PC-9 (cell line): ENCODE data around the gene XRCC4. TPM values are rescaled to one million over a fixed set of nuclear protein-coding genes. Genes with fewer than 3 reads are reported as not detected.

Experiments used
- BruUV-seq: library from RNA; stranded (reverse); fragments of 400-500 nt; replicated peaks from 2 replicates; lab custom pipeline; 2021; lab: Mats Ljungman, UMichigan
- CTCF ChIA-PET: fragments of 300-600 bp; sonication (Branson Sonifier 250); formaldehyde crosslinking; loops from one replicate; lab custom pipeline; 2022; ENCODE audit warnings: antibody characterized with exemption; lab: Charles Lee
- POLR2A ChIA-PET: fragments of 300-600 bp; sonication (Branson Sonifier 250); formaldehyde crosslinking; loops from one replicate; lab custom pipeline; 2022; ENCODE audit warnings: antibody characterized with exemption; ENCODE audit not compliant: unreplicated experiment; lab: Charles Lee
- DNase-seq, 2 experiments: peaks; one replicate each; pipeline versions ENCODE4 v3.0.0 to v3.0.0-alpha.2; 2015 to 2022; ENCODE audit warnings: mixed read lengths in 1 of 2
- H2AFZ ChIP-seq: fragments of 200-600 bp; sonication (generic); 2 replicates; pipeline ENCODE4 v1.8.1; 2017; ENCODE audit warnings: antibody characterized with exemption
- H3F3A ChIP-seq: fragments of 200-600 bp; sonication (generic); 2 replicates; pipeline ENCODE4 v1.8.1; 2017; ENCODE audit warnings: antibody characterized with exemption, mild to moderate bottlenecking, low read depth; ENCODE audit not compliant: insufficient read depth
- H3K27ac ChIP-seq: fragments of 200-600 bp; sonication (generic); 2 replicates; pipeline ENCODE4 v1.6.1; 2016; ENCODE audit warnings: mixed run types
- H3K27me3 ChIP-seq: fragments of 200-600 bp; sonication (generic); 2 replicates; pipeline ENCODE4 v1.6.1; 2016; ENCODE audit warnings: low read depth, mixed run types; ENCODE audit not compliant: insufficient read depth
- H3K36me3 ChIP-seq: fragments of 200-600 bp; sonication (generic); 2 replicates; pipeline ENCODE4 v1.6.1; 2016; ENCODE audit warnings: low read depth, mixed run types
- H3K4me1 ChIP-seq: fragments of 200-600 bp; sonication (generic); replicated peaks from 2 replicates; pipeline ENCODE4 v1.6.1; 2016; ENCODE audit warnings: mixed run types; ENCODE audit not compliant: insufficient read depth
- H3K4me2 ChIP-seq: fragments of 200-600 bp; sonication (generic); 2 replicates; pipeline ENCODE4 v1.6.1; 2017; ENCODE audit warnings: mixed run types
- H3K4me3 ChIP-seq: fragments of 200-600 bp; sonication (generic); 2 replicates; pipeline ENCODE4 v1.6.1; 2016; ENCODE audit warnings: mixed run types
- H3K79me2 ChIP-seq: fragments of 200-600 bp; sonication (generic); 2 replicates; pipeline ENCODE4 v1.6.1; 2017; ENCODE audit warnings: low read depth, mixed run types
- H3K9me2 ChIP-seq: fragments of 200-600 bp; sonication (generic); 2 replicates; pipeline ENCODE4 v1.8.1; 2017; ENCODE audit warnings: mild to moderate bottlenecking; ENCODE audit not compliant: insufficient read depth
- H3K9me3 ChIP-seq: fragments of 200-600 bp; sonication (generic); 2 replicates; pipeline ENCODE4 v1.8.1; 2016; ENCODE audit warnings: low read depth; ENCODE audit not compliant: insufficient read depth
- H4K20me1 ChIP-seq: fragments of 200-600 bp; sonication (generic); 2 replicates; pipeline ENCODE4 v1.8.1; 2017; ENCODE audit not compliant: insufficient read depth
- CTCF ChIP-seq: fragments of 200-600 bp; sonication (generic); conservative IDR thresholded peaks from 2 replicates; pipeline ENCODE4 v1.6.1; 2017; ENCODE audit warnings: mixed run types, antibody characterized with exemption, mild to moderate bottlenecking, moderate library complexity
- EZH2 ChIP-seq: fragments of 200-600 bp; sonication (generic); IDR thresholded peaks from 2 replicates; pipeline ENCODE4 v1.8.0; 2017; ENCODE audit warnings: antibody characterized with exemption, low read depth
- intact Hi-C: fragments of 100-400 bp; cut with micrococcal nuclease; formaldehyde crosslinking; loops from one replicate; pipeline ENCODE4 v1.10.0; 2022; ENCODE audit not compliant: unreplicated experiment
- total RNA-seq: library from RNA; stranded (reverse); gene quantifications from 2 replicates; pipeline ENCODE4 v1.2.3, GENCODE V29; 2021

Gene XRCC4
- total RNA-seq, 1 experiment from 2014 or later, result 12.2 TPM

GRCh38 chr5:83085106-83085505 lies 7.8 kb downstream of the XRCC4 start:
- Histone ChIP-seq H3K79me2 (0 out of 2 replicates have a peak, but pooled peaks cover 6% of the 10 kb centered on the region), H3K27me3 (no peaks in the 10 kb centered on the region), H3K27ac (no peak overlapping the region), H3K9me3 (no peaks in the 10 kb centered on the region), H3K4me2 (no peak overlapping the region), H4K20me1 (no peaks in the 10 kb centered on the region), H3F3A (no peaks in the 10 kb centered on the region), H3K9me2 (no peaks in the 10 kb centered on the region), H3K4me3 (no peak overlapping the region), H3K36me3 (no peaks in the 10 kb centered on the region), H3K4me1 (no peaks in the 10 kb centered on the region), H2AFZ (no peak overlapping the region)
- ChIA-PET CTCF (no interaction called here), POLR2A (no interaction called here)
- intact Hi-C loops, result no loop called here
- no TSS peak for BruUV-seq
- DNase-seq, result no peak
- TF ChIP-seq EZH2 (no peak), CTCF (no peak)

GRCh38 chr5:83090169-83090568 lies 12.8 kb downstream of the XRCC4 start:
- 0 out of 2 replicates have a peak, but pooled peaks cover 10% of the 10 kb centered on the region for H3K9me3 ChIP-seq
- no peaks in the 10 kb centered on the region for H3F3A ChIP-seq
- H3K36me3 ChIP-seq, result no peaks in the 10 kb centered on the region
- ChIA-PET POLR2A (no interaction called here), CTCF (no interaction called here)
- no TSS peak for BruUV-seq
- H3K9me2 ChIP-seq, result no peaks in the 10 kb centered on the region
- H3K4me2 ChIP-seq, result no peak overlapping the region
- no peaks in the 10 kb centered on the region for H4K20me1 ChIP-seq
- no peaks in the 10 kb centered on the region for H3K4me1 ChIP-seq
- intact Hi-C loops, result loop anchor here (10.0 kb wide), 1 partner anchor 475 kb away; no protein-coding TSS in a partner anchor
- no peak overlapping the region for H3K27ac ChIP-seq
- H2AFZ ChIP-seq, result no peak overlapping the region
- H3K27me3 ChIP-seq, result no peaks in the 10 kb centered on the region
- no peak for TF ChIP-seq EZH2
- no peak for TF ChIP-seq CTCF
- no peak for DNase-seq
- no peak overlapping the region for H3K4me3 ChIP-seq
- H3K79me2 ChIP-seq, result 0 out of 2 replicates have a peak, but pooled peaks cover 6% of the 10 kb centered on the region

GRCh38 chr5:83092619-83093018 lies 15.3 kb downstream of the XRCC4 start:
- POLR2A ChIA-PET, result no interaction called here
- no peaks in the 10 kb centered on the region for H4K20me1 ChIP-seq

More at GRCh38 chr5:83092619-83093018, 15.3 kb downstream of the XRCC4 start:
- Histone ChIP-seq H3K36me3 (no peaks in the 10 kb centered on the region), H3K4me1 (peaks cover 18% of the 10 kb centered on the region), H3K9me3 (0 out of 2 replicates have a peak, but pooled peaks cover 10% of the 10 kb centered on the region), H3K79me2 (0 out of 2 replicates have a peak, but pooled peaks cover 6% of the 10 kb centered on the region), H3K4me2 (no peak overlapping the region), H3F3A (0 out of 2 replicates have a peak, but pooled peaks cover 3% of the 10 kb centered on the region), H3K4me3 (no peak overlapping the region), H3K9me2 (no peaks in the 10 kb centered on the region), H3K27me3 (no peaks in the 10 kb centered on the region), H2AFZ (no peak overlapping the region), H3K27ac (no peak overlapping the region)
- no TSS peak for BruUV-seq
- CTCF ChIA-PET, result no interaction called here
- no peak for DNase-seq
- TF ChIP-seq EZH2 (no peak), CTCF (no peak)
- intact Hi-C loops, result loop anchor here (10.0 kb wide), 1 partner anchor 472 kb away; no protein-coding TSS in a partner anchor
